HG03064 (cell line): Measurements from ENCODE around the gene PRAMEF26.
"Not testable (repeated sequence)": the region's sequence is repeated elsewhere in the genome, so short reads cannot be mapped to it uniquely, and the experiment has no call there.

Experiments used
- ATAC-seq: cut with Tn5 transposase; IDR thresholded peaks from one replicate; pipeline ENCODE4 v1.9.1; 2021; ENCODE audit warnings: low read depth; ENCODE audit not compliant: unreplicated experiment

PRAMEF26 gene

DNA sequence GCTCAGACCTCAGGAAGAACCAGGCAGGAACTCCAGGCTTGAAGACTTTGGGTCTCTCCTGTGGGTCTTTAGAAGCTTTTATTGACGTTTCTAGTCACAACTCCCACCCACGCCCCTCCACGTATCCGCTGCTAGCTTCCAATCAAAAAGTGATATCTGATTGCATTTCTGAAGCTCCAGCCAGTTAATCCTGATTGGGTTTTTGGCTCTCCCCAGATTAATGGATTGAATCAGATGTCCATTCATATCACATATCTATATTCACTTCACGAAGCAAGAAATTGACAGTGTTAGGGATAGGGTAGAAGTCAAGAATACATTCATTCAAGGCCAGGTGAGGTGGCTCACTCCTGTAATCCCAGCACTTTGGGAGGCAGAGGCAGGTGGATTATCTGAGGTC lies at the start of gene PRAMEF26:
Gene PRAMEF26 (minus strand): TSS at position 101 of the 400 bp plus-strand sequence. CDS start 2,914 bp downstream, outside the sequence.
- not testable (repeated sequence) for ATAC-seq

DNA sequence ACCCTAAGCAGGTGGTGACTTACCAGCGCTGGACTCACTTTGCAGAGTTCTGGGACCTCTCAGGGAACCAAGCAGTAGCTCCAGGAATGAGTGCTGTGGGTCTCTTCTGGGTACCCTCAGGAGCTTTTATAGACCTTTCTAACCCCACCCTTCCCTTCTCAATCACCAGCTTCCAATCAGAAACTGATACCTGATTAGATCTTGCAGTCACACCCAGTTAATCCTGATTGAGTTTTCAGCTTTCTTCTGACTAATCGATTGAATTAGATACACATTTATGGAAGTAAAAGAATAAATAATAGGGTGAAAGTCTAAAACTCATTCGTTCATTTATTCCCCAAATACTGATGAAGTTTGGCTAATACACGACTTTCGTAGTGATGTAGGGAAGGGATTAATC lies 45.5 kb upstream of the PRAMEF26 start, which contains the start of gene PRAMEF13:
Gene PRAMEF13 (minus strand): TSS at position 101 of the 400 bp plus-strand sequence. CDS start 1,820 bp downstream, outside the sequence.
- ATAC-seq = not testable (repeated sequence)

DNA sequence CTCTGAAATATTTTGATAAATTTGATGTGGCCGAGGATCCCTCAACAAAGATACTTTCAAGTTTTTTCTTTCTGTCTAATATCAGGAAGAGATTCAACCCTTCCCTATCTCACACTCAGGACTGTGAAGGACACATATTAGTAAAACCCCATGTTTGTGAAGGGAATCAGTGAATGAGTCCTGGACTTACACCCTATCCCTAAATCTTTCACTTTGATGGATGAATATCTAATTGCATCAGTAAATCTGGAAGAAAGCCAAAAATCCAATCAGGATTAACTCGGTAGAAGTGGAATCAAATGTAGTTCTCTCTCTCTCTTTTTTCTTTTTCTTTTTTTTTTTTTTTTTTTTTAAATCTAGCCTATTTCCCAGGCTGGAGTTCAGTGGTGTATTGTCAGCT lies 15.7 kb upstream of the PRAMEF26 start, which contains the start of gene PRAMEF9:
Gene PRAMEF9 (plus strand): TSS at position 301 of the 400 bp plus-strand sequence. CDS start 3,433 bp downstream, outside the sequence.
- ATAC-seq = not testable (repeated sequence)

DNA sequence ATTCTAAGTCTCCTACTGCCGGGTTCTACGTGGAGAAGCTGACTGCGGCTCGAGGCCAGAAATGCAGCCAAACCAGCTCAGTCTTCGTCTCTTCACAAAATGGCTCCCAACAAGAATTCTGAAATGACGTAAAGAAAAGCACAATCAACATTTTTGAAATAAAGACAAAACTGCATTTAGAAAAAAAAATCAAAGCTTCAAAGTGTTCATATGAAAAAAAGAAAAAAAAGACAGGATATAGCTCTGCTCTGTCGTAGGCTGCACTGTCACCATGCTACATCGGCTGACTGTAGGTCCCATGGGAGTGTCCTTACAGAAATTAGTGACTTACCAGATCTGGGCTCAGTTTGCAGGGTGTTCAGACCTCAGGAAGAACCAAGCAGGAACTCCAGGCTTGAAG lies 9.7 kb upstream of the PRAMEF26 start, which contains the start of gene HNRNPCL4:
Gene HNRNPCL4 (minus strand): TSS at position 101 of the 400 bp plus-strand sequence. CDS start 164 bp downstream, outside the sequence.
- not testable (repeated sequence) for ATAC-seq

DNA sequence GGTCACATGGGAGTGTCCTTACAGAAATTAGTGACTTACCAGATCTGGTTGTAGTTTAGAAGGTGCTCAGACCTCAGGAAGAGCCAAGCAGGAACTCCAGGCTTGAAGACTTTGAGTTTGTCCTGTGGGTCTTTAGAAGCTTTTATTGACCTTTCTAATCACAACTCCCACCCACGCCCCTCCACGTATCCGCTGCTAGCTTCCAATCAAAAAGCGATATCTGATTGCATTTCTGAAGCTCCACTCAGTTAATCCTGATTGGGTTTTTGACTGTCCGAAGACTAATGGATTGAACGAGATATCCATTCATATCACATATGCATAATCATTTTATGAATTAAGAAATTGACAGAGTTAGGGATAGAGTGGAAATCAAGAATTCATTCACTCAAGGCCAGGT lies 39.1 kb downstream of the PRAMEF26 start, which contains the start of gene HNRNPCL2:
Gene HNRNPCL2 (minus strand): TSS at position 101 of the 400 bp plus-strand sequence. CDS start 454 bp downstream, outside the sequence.
- not testable (repeated sequence) for ATAC-seq
